Measurements from ENCODE around the gene GAS1.

The GAS1 gene

GRCh38 chr9:86947146-86948073, at the start of gene GAS1:
GAS1 (minus strand) TSS chr9:86947506; CDS start chr9:86946779, 727 bp downstream.
- no peak for TF ChIP-seq ZNF274 (IDR thresholded peaks at IDR 0.05; ENCODE audit: low read depth, low read length)
- peak within 1 kb of the TSS; percentile 87 for H3K4me3 ChIP-seq (ENCODE audit: low read length)

- no peak overlapping the region for H3K4me3 ChIP-seq (ENCODE audit: low read length)
- no peak for TF ChIP-seq ZNF274 (IDR thresholded peaks at IDR 0.05; ENCODE audit: low read depth, low read length)
Measured at GRCh38 chr9:86994231-86994630, 46.9 kb upstream of the GAS1 start.

- TF ChIP-seq ZNF274 (IDR thresholded peaks at IDR 0.05; ENCODE audit: low read depth, low read length), result no peak
- no peak overlapping the region for H3K4me3 ChIP-seq (ENCODE audit: low read length)
Measured at GRCh38 chr9:86993830-86994229, 46.5 kb upstream of the GAS1 start.

- no peak overlapping the region for H3K4me3 ChIP-seq (ENCODE audit: low read length)
- no peak for TF ChIP-seq ZNF274 (IDR thresholded peaks at IDR 0.05; ENCODE audit: low read depth, low read length)
Measured at GRCh38 chr9:86991077-86991476, 43.8 kb upstream of the GAS1 start.

GRCh38 chr9:86990290-86990689, 43.0 kb upstream of the GAS1 start:
- no peak for TF ChIP-seq ZNF274 (IDR thresholded peaks at IDR 0.05; ENCODE audit: low read depth, low read length)
- H3K4me3 ChIP-seq (ENCODE audit: low read length), result no peak overlapping the region

GRCh38 chr9:86987900-86988299, 40.6 kb upstream of the GAS1 start:
- no peak for TF ChIP-seq ZNF274 (IDR thresholded peaks at IDR 0.05; ENCODE audit: low read depth, low read length)
- H3K4me3 ChIP-seq (ENCODE audit: low read length), result no peak overlapping the region

- no peak for TF ChIP-seq ZNF274 (IDR thresholded peaks at IDR 0.05; ENCODE audit: low read depth, low read length)
- H3K4me3 ChIP-seq (ENCODE audit: low read length), result no peak overlapping the region
Measured at GRCh38 chr9:86985132-86985647, 37.9 kb upstream of the GAS1 start.

GRCh38 chr9:86983620-86984259, 36.4 kb upstream of the GAS1 start:
- no peak for TF ChIP-seq ZNF274 (IDR thresholded peaks at IDR 0.05; ENCODE audit: low read depth, low read length)
- H3K4me3 ChIP-seq (ENCODE audit: low read length), result no peak overlapping the region

- H3K4me3 ChIP-seq (ENCODE audit: low read length), result no peak overlapping the region
- TF ChIP-seq ZNF274 (IDR thresholded peaks at IDR 0.05; ENCODE audit: low read depth, low read length), result no peak
Measured at GRCh38 chr9:86983249-86983619, 35.9 kb upstream of the GAS1 start.

GRCh38 chr9:86980802-86981201, 33.5 kb upstream of the GAS1 start:
- TF ChIP-seq ZNF274 (IDR thresholded peaks at IDR 0.05; ENCODE audit: low read depth, low read length), result no peak
- no peak overlapping the region for H3K4me3 ChIP-seq (ENCODE audit: low read length)

GRCh38 chr9:86979657-86980056, 32.4 kb upstream of the GAS1 start:
- TF ChIP-seq ZNF274 (IDR thresholded peaks at IDR 0.05; ENCODE audit: low read depth, low read length), result no peak
- no peak overlapping the region for H3K4me3 ChIP-seq (ENCODE audit: low read length)

- H3K4me3 ChIP-seq (ENCODE audit: low read length), result no peak overlapping the region
- TF ChIP-seq ZNF274 (IDR thresholded peaks at IDR 0.05; ENCODE audit: low read depth, low read length), result no peak
Measured at GRCh38 chr9:86978922-86979474, 31.7 kb upstream of the GAS1 start.

- H3K4me3 ChIP-seq (ENCODE audit: low read length), result no peak overlapping the region
- no peak for TF ChIP-seq ZNF274 (IDR thresholded peaks at IDR 0.05; ENCODE audit: low read depth, low read length)
Measured at GRCh38 chr9:86978413-86978812, 31.1 kb upstream of the GAS1 start.

- TF ChIP-seq ZNF274 (IDR thresholded peaks at IDR 0.05; ENCODE audit: low read depth, low read length), result no peak
- H3K4me3 ChIP-seq (ENCODE audit: low read length), result no peak overlapping the region
Measured at GRCh38 chr9:86977205-86977835, 30.0 kb upstream of the GAS1 start.
